Measurements from ENCODE around the gene MAPK4.

MAPK4 gene

DNA sequence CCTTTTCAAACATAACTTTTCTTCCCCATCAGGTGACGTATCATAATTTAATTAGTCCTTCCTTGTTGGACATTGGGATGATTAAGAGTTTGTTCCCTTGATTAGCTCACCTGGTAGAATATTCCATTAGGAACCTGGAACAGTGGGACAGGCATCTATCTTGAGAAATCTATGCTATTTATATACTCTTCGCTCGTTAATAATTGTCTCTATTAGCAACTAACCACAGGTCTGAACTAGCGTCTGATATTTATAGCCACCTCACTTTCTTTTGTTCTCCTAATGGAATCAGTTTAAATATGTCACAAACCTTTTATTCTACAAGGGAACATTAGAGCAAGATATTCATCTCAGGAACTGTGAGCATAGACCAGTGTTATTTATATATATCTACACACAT, 79.8 kb downstream of the MAPK4 start:
- no peak overlapping the region for H3K27ac ChIP-seq (ENCODE audit: low read length)
- H3K9me3 ChIP-seq (ENCODE audit: control insufficient read depth in 1 of 2, low read length in 2 of 2), result no peaks in the 10 kb centered on the region
- no peaks in the 10 kb centered on the region for H3K27me3 ChIP-seq (ENCODE audit: low read depth, low read length)
- no peaks in the 10 kb centered on the region for H3K36me3 ChIP-seq (ENCODE audit: control insufficient read depth in 1 of 2, insufficient read depth in 2 of 2, low read length in 2 of 2)
- peaks cover 0 to 7% of the 10 kb centered on the region in 2 donors for H3K4me1 ChIP-seq (ENCODE audit: control insufficient read depth in 1 of 2, insufficient read depth in 2 of 2, low read length in 2 of 2)
- H3K4me3 ChIP-seq (ENCODE audit: low read depth in 1 of 2, low read length in 2 of 2), result no peak overlapping the region

DNA sequence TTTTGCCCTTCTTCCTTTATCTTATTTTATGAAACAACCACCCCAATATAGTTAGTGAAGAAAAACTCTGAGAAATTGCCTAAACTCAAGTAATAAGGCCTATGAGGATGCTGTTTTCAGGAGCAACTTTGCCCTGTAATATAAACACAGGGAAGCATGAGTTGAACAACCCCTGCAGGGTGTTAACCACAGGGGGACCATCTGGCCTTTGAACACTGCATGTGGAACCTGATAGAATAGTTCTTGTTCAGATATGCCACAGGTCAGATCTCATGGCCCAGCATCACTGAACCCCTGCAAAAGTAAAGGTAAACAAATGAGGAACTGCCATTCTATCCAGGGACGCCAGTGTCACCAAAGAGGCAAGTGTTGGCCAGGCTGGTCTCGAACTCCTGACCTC, 82.6 kb downstream of the MAPK4 start:
- H3K4me1 ChIP-seq (ENCODE audit: control insufficient read depth in 1 of 2, insufficient read depth in 2 of 2, low read length in 2 of 2), result peaks cover 0 to 7% of the 10 kb centered on the region in 2 donors
- H3K9me3 ChIP-seq (ENCODE audit: control insufficient read depth in 1 of 2, low read length in 2 of 2), result no peaks in the 10 kb centered on the region
- no peaks in the 10 kb centered on the region for H3K27me3 ChIP-seq (ENCODE audit: low read depth, low read length)
- H3K36me3 ChIP-seq (ENCODE audit: control insufficient read depth in 1 of 2, insufficient read depth in 2 of 2, low read length in 2 of 2), result no peaks in the 10 kb centered on the region
- no peak overlapping the region for H3K4me3 ChIP-seq (ENCODE audit: low read depth in 1 of 2, low read length in 2 of 2)
- no peak overlapping the region for H3K27ac ChIP-seq (ENCODE audit: low read length)

DNA sequence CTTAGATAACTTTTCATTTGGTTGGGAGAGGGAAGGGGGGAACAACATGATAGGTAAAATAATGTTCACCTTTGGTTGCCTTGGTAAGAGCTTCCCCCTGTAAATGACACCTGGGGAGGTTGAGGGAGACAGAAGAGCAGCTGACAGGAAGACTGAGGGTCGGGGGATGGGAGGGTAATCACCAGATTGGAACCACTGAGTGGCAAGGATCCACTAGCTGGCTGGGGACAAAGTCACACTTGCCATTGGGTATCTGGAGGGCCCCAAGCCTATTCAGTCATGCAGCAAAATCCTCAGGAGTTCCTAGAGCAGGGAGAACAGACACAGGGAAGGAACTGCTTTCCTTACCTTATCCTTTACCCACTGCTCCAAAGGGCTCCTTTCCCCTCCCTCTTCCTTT, 84.3 kb downstream of the MAPK4 start:
- Histone ChIP-seq H3K27ac (ENCODE audit: low read length) (no peak overlapping the region), H3K4me3 (ENCODE audit: low read depth in 1 of 2, low read length in 2 of 2) (no peak overlapping the region), H3K4me1 (ENCODE audit: control insufficient read depth in 1 of 2, insufficient read depth in 2 of 2, low read length in 2 of 2) (peaks cover 0 to under 1% of the 10 kb centered on the region in 2 donors), H3K27me3 (ENCODE audit: low read depth, low read length) (no peaks in the 10 kb centered on the region), H3K9me3 (ENCODE audit: control insufficient read depth in 1 of 2, low read length in 2 of 2) (no peaks in the 10 kb centered on the region), H3K36me3 (ENCODE audit: control insufficient read depth in 1 of 2, insufficient read depth in 2 of 2, low read length in 2 of 2) (no peaks in the 10 kb centered on the region)

GRCh38 chr18:50644807-50645206, 84.9 kb downstream of the MAPK4 start:
- H3K4me1 ChIP-seq (ENCODE audit: control insufficient read depth in 1 of 2, insufficient read depth in 2 of 2, low read length in 2 of 2), result no peaks in the 10 kb centered on the region
- no peaks in the 10 kb centered on the region for H3K9me3 ChIP-seq (ENCODE audit: control insufficient read depth in 1 of 2, low read length in 2 of 2)
- H3K4me3 ChIP-seq (ENCODE audit: low read depth in 1 of 2, low read length in 2 of 2), result no peak overlapping the region
- H3K27me3 ChIP-seq (ENCODE audit: low read depth, low read length), result no peaks in the 10 kb centered on the region
- H3K27ac ChIP-seq (ENCODE audit: low read length), result no peak overlapping the region
- no peaks in the 10 kb centered on the region for H3K36me3 ChIP-seq (ENCODE audit: control insufficient read depth in 1 of 2, insufficient read depth in 2 of 2, low read length in 2 of 2)

DNA sequence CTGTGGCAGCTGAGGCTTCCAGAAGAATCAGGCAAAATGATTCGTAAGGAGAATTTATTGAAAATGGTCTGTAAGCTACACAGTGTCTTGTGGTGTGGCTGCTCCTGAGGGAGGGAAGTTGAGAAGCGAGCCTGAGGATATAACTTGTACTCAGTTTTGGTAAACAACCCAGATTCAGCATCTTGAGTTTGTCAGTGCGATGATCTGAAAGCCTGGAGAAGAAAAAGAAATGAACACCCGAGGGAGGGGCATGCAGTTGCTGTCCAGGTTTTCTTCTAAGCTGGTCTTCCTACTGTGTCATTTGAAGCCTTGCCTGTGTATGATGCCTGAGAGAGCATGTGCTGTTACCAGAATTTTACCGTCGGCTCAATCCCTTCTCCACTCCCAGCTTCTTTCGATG, 87.3 kb downstream of the MAPK4 start:
- no peak overlapping the region for H3K27ac ChIP-seq (ENCODE audit: low read length)
- peaks cover 0 to 16% of the 10 kb centered on the region in 2 donors for H3K4me1 ChIP-seq (ENCODE audit: control insufficient read depth in 1 of 2, insufficient read depth in 2 of 2, low read length in 2 of 2)
- H3K4me3 ChIP-seq (ENCODE audit: low read depth in 1 of 2, low read length in 2 of 2), result no peak overlapping the region
- no peaks in the 10 kb centered on the region for H3K27me3 ChIP-seq (ENCODE audit: low read depth, low read length)
- no peaks in the 10 kb centered on the region for H3K36me3 ChIP-seq (ENCODE audit: control insufficient read depth in 1 of 2, insufficient read depth in 2 of 2, low read length in 2 of 2)
- H3K9me3 ChIP-seq (ENCODE audit: control insufficient read depth in 1 of 2, low read length in 2 of 2), result no peaks in the 10 kb centered on the region

- Histone ChIP-seq H3K4me1 (ENCODE audit: control insufficient read depth in 1 of 2, insufficient read depth in 2 of 2, low read length in 2 of 2) (peaks cover 0 to 16% of the 10 kb centered on the region in 2 donors), H3K4me3 (ENCODE audit: low read depth in 1 of 2, low read length in 2 of 2) (no peak overlapping the region), H3K27ac (ENCODE audit: low read length) (no peak overlapping the region), H3K27me3 (ENCODE audit: low read depth, low read length) (no peaks in the 10 kb centered on the region), H3K36me3 (ENCODE audit: control insufficient read depth in 1 of 2, insufficient read depth in 2 of 2, low read length in 2 of 2) (no peaks in the 10 kb centered on the region), H3K9me3 (ENCODE audit: control insufficient read depth in 1 of 2, low read length in 2 of 2) (no peaks in the 10 kb centered on the region)
These were observed 87.9 kb downstream of the MAPK4 start for GRCh38 chr18:50647792-50648191.

DNA sequence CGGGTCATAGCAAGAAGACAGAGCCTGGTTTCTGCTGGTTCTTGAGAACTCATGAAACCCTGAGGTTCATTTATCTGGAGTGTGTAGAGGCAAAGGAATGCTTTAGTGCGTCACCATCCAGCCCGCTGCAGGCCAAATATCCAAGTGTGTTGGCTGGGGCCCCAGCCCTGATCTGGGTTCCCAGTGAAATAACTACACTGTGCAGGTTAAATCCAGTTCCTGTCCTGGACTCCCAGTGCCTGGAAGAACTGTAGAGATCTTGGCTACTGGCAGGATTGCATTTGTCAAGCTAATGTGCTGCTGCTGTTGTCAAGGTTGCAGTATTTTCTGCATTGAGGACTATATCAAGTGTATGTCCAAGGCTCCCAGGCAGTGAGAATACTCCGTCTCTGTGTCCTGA, 89.9 kb downstream of the MAPK4 start:
- H3K4me3 ChIP-seq (ENCODE audit: low read depth in 1 of 2, low read length in 2 of 2), result peak overlapping the region in 1 of 2 donors; percentile 9
- no peaks in the 10 kb centered on the region for H3K36me3 ChIP-seq (ENCODE audit: control insufficient read depth in 1 of 2, insufficient read depth in 2 of 2, low read length in 2 of 2)
- H3K9me3 ChIP-seq (ENCODE audit: control insufficient read depth in 1 of 2, low read length in 2 of 2), result no peaks in the 10 kb centered on the region
- H3K27me3 ChIP-seq (ENCODE audit: low read depth, low read length), result no peaks in the 10 kb centered on the region
- H3K4me1 ChIP-seq (ENCODE audit: control insufficient read depth in 1 of 2, insufficient read depth in 2 of 2, low read length in 2 of 2), result peaks cover 4 to 23% of the 10 kb centered on the region in 2 donors
- peak overlapping the region; percentile 78 for H3K27ac ChIP-seq (ENCODE audit: low read length)

GRCh38 chr18:50651334-50651733, 91.4 kb downstream of the MAPK4 start:
- no peak overlapping the region for H3K4me3 ChIP-seq (ENCODE audit: low read depth in 1 of 2, low read length in 2 of 2)
- no peaks in the 10 kb centered on the region for H3K27me3 ChIP-seq (ENCODE audit: low read depth, low read length)
- H3K36me3 ChIP-seq (ENCODE audit: control insufficient read depth in 1 of 2, insufficient read depth in 2 of 2, low read length in 2 of 2), result no peaks in the 10 kb centered on the region
- H3K27ac ChIP-seq (ENCODE audit: low read length), result peak overlapping the region; percentile 41
- no peaks in the 10 kb centered on the region for H3K9me3 ChIP-seq (ENCODE audit: control insufficient read depth in 1 of 2, low read length in 2 of 2)
- peaks cover 4 to 29% of the 10 kb centered on the region in 2 donors for H3K4me1 ChIP-seq (ENCODE audit: control insufficient read depth in 1 of 2, insufficient read depth in 2 of 2, low read length in 2 of 2)

DNA sequence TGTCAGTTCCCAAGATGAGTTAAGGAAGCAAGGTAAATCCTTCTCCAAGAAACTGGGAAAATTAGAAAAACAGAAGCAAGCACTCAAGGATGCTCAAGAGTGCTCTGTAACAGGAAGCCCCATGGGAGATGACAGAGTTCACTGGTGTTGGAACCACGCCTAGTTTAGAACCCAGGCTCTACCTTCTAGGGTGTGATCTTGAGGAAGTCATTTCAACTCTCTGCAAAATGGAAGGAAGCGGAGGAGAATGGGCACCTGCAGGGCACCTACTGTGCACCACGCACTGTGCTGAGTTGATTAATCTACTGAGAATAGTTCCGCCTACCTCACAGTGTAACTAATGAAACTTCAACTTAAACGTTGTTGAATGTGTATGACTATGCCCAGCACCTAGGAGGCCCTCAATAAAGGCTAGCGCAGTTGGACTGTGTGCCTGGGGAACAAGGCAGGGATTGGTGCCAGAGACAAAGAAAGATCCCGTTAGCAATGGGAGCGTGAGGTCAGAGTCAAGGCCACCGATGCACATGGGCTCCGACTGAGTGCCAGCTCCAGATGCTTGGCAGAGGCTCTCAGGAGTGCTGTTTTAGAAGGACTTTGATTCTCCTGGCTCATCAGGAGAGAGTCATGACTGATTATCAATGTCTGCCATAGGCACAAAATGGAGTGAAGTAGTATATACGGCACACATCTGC, 93.7 kb downstream of the MAPK4 start:
- Histone ChIP-seq H3K36me3 (ENCODE audit: control insufficient read depth in 1 of 2, insufficient read depth in 2 of 2, low read length in 2 of 2) (no peaks in the 10 kb centered on the region), H3K27me3 (ENCODE audit: low read depth, low read length) (no peaks in the 10 kb centered on the region), H3K4me1 (ENCODE audit: control insufficient read depth in 1 of 2, insufficient read depth in 2 of 2, low read length in 2 of 2) (peaks cover 4 to 29% of the 10 kb centered on the region in 2 donors), H3K27ac (ENCODE audit: low read length) (peak overlapping the region; percentile 70), H3K9me3 (ENCODE audit: control insufficient read depth in 1 of 2, low read length in 2 of 2) (no peaks in the 10 kb centered on the region), H3K4me3 (ENCODE audit: low read depth in 1 of 2, low read length in 2 of 2) (peak overlapping the region in 1 of 2 donors; percentile 22)

- no peaks in the 10 kb centered on the region for H3K9me3 ChIP-seq (ENCODE audit: control insufficient read depth in 1 of 2, low read length in 2 of 2)
- H3K4me3 ChIP-seq (ENCODE audit: low read depth in 1 of 2, low read length in 2 of 2), result peak overlapping the region in 1 of 2 donors; percentile 22
- H3K27ac ChIP-seq (ENCODE audit: low read length), result peak overlapping the region; percentile 70
- H3K36me3 ChIP-seq (ENCODE audit: control insufficient read depth in 1 of 2, insufficient read depth in 2 of 2, low read length in 2 of 2), result no peaks in the 10 kb centered on the region
- H3K27me3 ChIP-seq (ENCODE audit: low read depth, low read length), result no peaks in the 10 kb centered on the region
- peaks cover 4 to 29% of the 10 kb centered on the region in 2 donors for H3K4me1 ChIP-seq (ENCODE audit: control insufficient read depth in 1 of 2, insufficient read depth in 2 of 2, low read length in 2 of 2)
These were observed 94.3 kb downstream of the MAPK4 start for GRCh38 chr18:50654211-50654610.

GRCh38 chr18:50654658-50655550, 95.0 kb downstream of the MAPK4 start:
- no peaks in the 10 kb centered on the region for H3K36me3 ChIP-seq (ENCODE audit: control insufficient read depth in 1 of 2, insufficient read depth in 2 of 2, low read length in 2 of 2)
- peak overlapping the region in 1 of 2 donors; percentile 22 for H3K4me3 ChIP-seq (ENCODE audit: low read depth in 1 of 2, low read length in 2 of 2)
- H3K27me3 ChIP-seq (ENCODE audit: low read depth, low read length), result no peaks in the 10 kb centered on the region
- H3K4me1 ChIP-seq (ENCODE audit: control insufficient read depth in 1 of 2, insufficient read depth in 2 of 2, low read length in 2 of 2), result peaks cover 4 to 29% of the 10 kb centered on the region in 2 donors
- no peaks in the 10 kb centered on the region for H3K9me3 ChIP-seq (ENCODE audit: control insufficient read depth in 1 of 2, low read length in 2 of 2)
- H3K27ac ChIP-seq (ENCODE audit: low read length), result peak overlapping the region; percentile 70

Measured in muscle layer of duodenum (tissue), 2 donors.